HepG2 (cell line): Measurements from ENCODE around the gene OR2V2. TPM values are rescaled to one million over a fixed set of nuclear protein-coding genes. Genes with fewer than 3 reads are reported as not detected.
A peak's percentile ranks its signal among the peaks of the same experiment; 100 is the strongest.

ENCODE experiments used
- ATF7-NPFF ChIP-seq: sonication (generic); formaldehyde crosslinking; IDR thresholded peaks from 2 replicates; pipeline ENCODE4 v1.8.1; 2023; ENCODE audit warnings: mild to moderate bottlenecking, low read depth, missing genetic modification reagents, moderate library complexity
- BHLHE40 ChIP-seq: IDR thresholded peaks from 2 replicates; pipeline ENCODE4 v1.6.1; 2011; ENCODE audit warnings: low read length, improper control_type of control experiment
- ETV5 ChIP-seq: IDR thresholded peaks from 2 replicates; pipeline ENCODE4 v1.6.1; 2018; ENCODE audit warnings: missing biosample characterization, missing genetic modification reagents, inconsistent platforms, borderline replicate concordance
- PCBP1 ChIP-seq: fragments of 200-400 bp; formaldehyde crosslinking; IDR thresholded peaks from 2 replicates; pipeline ENCODE4 v1.6.1; 2017; ENCODE audit warnings: mild to moderate bottlenecking, low read depth, low read length, borderline replicate concordance
- POGZ ChIP-seq: sonication (generic); formaldehyde crosslinking; IDR thresholded peaks from 2 replicates; pipeline ENCODE4 v1.4.0; 2020; ENCODE audit warnings: mild to moderate bottlenecking, missing genetic modification reagents
- SPEN ChIP-seq: sonication (generic); formaldehyde crosslinking; IDR thresholded peaks from 2 replicates; pipeline ENCODE4 v1.5.1; 2020; ENCODE audit warnings: low read depth, mild to moderate bottlenecking, missing genetic modification reagents
- SSRP1 ChIP-seq: IDR thresholded peaks from 2 replicates; pipeline ENCODE4 v1.6.1; 2016; ENCODE audit warnings: control low read depth
- ZFY ChIP-seq: sonication (generic); formaldehyde crosslinking; IDR thresholded peaks from 2 replicates; pipeline ENCODE4 v1.4.0; 2020; ENCODE audit warnings: missing genetic modification reagents
- ZNF274 ChIP-seq: sonication (generic); formaldehyde crosslinking; IDR thresholded peaks from 2 replicates; pipeline ENCODE4 v1.5.1; 2020; ENCODE audit warnings: mild to moderate bottlenecking, missing genetic modification reagents
- ZNF761 ChIP-seq: sonication (generic); formaldehyde crosslinking; conservative IDR thresholded peaks from 2 replicates; pipeline ENCODE4 v1.4.0; 2020; ENCODE audit warnings: mild to moderate bottlenecking, missing genetic modification reagents
- polyA plus RNA-seq, 8 experiments: library from polyadenylated mRNA; depleted of rRNA in 3 of 8; stranded (reverse) in 7 of 8; unstranded in 1 of 8; fragments of >200 nt; fragmentation: Illumina TruSeq in 4 of 8; extraction: Trizol in 4 of 8; gene quantifications; 2 replicates each; pipeline versions ENCODE4 v1.2.1 to v1.2.3, GENCODE V29; 2011 to 2016; ENCODE audit warnings: low read depth in 4 of 8, missing spikeins in 1 of 8, mixed read lengths in 1 of 8; ENCODE audit not compliant: insufficient read depth in 1 of 8
- total RNA-seq, 5 experiments: library from RNA; depleted of rRNA; stranded (reverse); fragments of >200 nt; fragmentation: Illumina TruSeq; extraction: Trizol; gene quantifications; 2 replicates each; pipeline ENCODE4 v1.2.3, GENCODE V29; 2016; ENCODE audit warnings: low read depth in 1 of 5
- TF ChIP-seq, protein P1 (sequence below): IDR thresholded peaks from 2 replicates; pipeline ENCODE4 v1.6.1; 2016; ENCODE audit warnings: low read depth, borderline replicate concordance
- TF ChIP-seq, protein P2 (sequence below): sonication (generic); formaldehyde crosslinking; IDR thresholded peaks from one replicate; pipeline ENCODE4 v1.5.1; 2020; ENCODE audit warnings: mild to moderate bottlenecking, missing genetic modification reagents; ENCODE audit errors: not compliant biosample characterization
- TF ChIP-seq, protein P3 (sequence below): sonication (generic); formaldehyde crosslinking; IDR thresholded peaks from 2 replicates; pipeline ENCODE4 v1.9.0; 2022; ENCODE audit warnings: missing genetic modification reagents, mild to moderate bottlenecking, borderline replicate concordance
- TF ChIP-seq, protein P4 (sequence below): sonication (generic); formaldehyde crosslinking; IDR thresholded peaks from 2 replicates; pipeline ENCODE4 v1.4.0; 2020; ENCODE audit warnings: mild to moderate bottlenecking, missing genetic modification reagents
- TF ChIP-seq, protein P5 (sequence below): IDR thresholded peaks from 2 replicates; pipeline ENCODE4 v1.6.1; 2012; ENCODE audit warnings: inconsistent platforms

Gene OR2V2
- total and polyA plus RNA-seq, 2 of the 13 experiments (the other 11 are each of a cell fraction or from before 2014, with no cell fraction given), result not detected

DNA sequence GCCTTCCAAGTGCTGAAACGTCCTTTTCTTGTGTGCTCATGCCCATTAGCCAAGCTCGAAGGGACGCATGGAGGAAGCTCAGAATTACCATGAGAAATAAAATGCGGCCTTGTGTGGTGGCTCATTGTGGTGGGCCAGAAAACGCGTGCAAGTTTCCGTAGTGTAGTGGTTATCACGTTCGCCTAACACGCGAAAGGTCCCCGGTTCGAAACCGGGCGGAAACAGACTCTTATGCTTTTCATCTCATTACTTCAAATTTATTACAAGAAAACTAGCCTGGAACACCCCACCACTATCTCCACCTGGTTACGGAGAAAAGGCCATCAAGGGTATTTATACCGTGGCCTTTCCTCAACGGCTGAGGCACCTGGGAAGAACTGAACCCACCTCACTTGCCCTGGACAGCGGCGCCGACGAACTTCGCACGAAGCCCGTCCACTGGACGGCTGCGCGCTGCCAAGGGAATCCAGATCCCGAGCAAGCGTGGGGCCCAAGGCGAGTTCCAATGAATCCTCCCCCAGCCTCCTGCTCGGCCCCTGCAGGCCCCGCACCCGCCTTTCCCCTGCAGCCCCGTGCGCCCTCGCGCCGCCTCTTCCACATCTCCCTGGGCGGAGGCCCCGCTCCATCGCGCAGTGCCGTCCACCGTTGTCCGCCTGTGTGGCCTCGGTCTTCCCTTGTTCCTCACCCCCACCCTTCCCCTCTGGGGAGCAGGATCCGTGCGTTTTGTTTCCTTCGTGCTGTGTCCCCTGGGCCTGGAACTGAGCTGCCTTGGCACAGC is 22.3 kb downstream of the OR2V2 start (continued):
- peak; percentile 91; the same call in 1 of the 2 replicates for TF ChIP-seq SSRP1 (CRISPR knock-in tag)
- peak; percentile 73 for TF ChIP-seq BHLHE40
- 0 out of 2 replicates have a peak, but pooled peaks have one; percentile 25 for TF ChIP-seq ETV5 (CRISPR knock-in tag)
- TF ChIP-seq, protein P1, sequence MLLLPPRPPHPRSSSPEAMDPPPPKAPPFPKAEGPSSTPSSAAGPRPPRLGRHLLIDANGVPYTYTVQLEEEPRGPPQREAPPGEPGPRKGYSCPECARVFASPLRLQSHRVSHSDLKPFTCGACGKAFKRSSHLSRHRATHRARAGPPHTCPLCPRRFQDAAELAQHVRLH (CRISPR knock-in tag), result 0 out of 2 replicates have a peak, but pooled peaks have one; percentile 33
- TF ChIP-seq, protein P2, sequence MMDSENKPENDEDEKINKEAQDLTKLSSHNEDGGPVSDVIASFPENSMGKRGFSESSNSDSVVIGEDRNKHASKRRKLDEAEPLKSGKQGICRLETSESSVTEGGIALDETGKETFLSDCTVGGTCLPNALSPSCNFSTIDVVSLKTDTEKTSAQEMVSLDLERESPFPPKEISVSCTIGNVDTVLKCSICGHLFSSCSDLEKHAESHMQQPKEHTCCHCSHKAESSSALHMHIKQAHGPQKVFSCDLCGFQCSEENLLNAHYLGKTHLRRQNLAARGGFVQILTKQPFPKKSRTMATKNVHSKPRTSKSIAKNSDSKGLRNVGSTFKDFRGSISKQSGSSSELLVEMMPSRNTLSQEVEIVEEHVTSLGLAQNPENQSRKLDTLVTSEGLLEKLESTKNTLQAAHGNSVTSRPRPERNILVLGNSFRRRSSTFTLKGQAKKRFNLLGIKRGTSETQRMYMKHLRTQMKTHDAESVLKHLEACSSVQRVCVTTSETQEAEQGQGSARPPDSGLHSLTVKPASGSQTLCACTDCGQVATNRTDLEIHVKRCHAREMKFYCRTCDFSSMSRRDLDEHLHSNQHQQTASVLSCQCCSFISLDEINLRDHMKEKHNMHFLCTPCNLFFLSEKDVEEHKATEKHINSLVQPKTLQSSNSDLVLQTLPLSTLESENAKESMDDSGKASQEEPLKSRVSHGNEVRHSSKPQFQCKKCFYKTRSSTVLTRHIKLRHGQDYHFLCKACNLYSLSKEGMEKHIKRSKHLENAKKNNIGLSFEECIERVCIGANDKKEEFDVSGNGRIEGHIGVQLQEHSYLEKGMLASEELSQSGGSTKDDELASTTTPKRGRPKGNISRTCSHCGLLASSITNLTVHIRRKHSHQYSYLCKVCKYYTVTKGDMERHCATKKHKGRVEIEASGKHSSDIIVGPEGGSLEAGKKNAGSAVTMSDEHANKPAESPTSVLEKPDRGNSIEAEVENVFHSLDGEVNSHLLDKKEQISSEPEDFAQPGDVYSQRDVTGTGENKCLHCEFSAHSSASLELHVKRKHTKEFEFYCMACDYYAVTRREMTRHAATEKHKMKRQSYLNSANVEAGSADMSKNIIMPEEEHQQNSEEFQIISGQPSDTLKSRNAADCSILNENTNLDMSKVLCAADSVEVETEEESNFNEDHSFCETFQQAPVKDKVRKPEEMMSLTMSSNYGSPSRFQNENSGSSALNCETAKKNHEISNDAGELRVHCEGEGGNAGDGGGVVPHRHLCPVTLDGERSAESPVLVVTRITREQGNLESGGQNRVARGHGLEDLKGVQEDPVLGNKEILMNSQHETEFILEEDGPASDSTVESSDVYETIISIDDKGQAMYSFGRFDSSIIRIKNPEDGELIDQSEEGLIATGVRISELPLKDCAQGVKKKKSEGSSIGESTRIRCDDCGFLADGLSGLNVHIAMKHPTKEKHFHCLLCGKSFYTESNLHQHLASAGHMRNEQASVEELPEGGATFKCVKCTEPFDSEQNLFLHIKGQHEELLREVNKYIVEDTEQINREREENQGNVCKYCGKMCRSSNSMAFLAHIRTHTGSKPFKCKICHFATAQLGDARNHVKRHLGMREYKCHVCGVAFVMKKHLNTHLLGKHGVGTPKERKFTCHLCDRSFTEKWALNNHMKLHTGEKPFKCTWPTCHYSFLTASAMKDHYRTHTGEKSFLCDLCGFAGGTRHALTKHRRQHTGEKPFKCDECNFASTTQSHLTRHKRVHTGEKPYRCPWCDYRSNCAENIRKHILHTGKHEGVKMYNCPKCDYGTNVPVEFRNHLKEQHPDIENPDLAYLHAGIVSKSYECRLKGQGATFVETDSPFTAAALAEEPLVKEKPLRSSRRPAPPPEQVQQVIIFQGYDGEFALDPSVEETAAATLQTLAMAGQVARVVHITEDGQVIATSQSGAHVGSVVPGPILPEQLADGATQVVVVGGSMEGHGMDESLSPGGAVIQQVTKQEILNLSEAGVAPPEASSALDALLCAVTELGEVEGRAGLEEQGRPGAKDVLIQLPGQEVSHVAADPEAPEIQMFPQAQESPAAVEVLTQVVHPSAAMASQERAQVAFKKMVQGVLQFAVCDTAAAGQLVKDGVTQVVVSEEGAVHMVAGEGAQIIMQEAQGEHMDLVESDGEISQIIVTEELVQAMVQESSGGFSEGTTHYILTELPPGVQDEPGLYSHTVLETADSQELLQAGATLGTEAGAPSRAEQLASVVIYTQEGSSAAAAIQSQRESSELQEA, result peak; percentile 31
- TF ChIP-seq, protein P3, sequence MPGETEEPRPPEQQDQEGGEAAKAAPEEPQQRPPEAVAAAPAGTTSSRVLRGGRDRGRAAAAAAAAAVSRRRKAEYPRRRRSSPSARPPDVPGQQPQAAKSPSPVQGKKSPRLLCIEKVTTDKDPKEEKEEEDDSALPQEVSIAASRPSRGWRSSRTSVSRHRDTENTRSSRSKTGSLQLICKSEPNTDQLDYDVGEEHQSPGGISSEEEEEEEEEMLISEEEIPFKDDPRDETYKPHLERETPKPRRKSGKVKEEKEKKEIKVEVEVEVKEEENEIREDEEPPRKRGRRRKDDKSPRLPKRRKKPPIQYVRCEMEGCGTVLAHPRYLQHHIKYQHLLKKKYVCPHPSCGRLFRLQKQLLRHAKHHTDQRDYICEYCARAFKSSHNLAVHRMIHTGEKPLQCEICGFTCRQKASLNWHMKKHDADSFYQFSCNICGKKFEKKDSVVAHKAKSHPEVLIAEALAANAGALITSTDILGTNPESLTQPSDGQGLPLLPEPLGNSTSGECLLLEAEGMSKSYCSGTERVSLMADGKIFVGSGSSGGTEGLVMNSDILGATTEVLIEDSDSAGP (CRISPR knock-in tag), result 0 out of 2 replicates have a peak, but pooled peaks have one; percentile 26
- TF ChIP-seq ZNF761, result 0 out of 2 replicates have a peak, but pooled peaks have one; percentile 38
- 0 out of 2 replicates have a peak, but pooled peaks have one; percentile 17 for TF ChIP-seq ATF7-NPFF
- peak; percentile 71; the same call in 1 of the 2 replicates for TF ChIP-seq PCBP1
- TF ChIP-seq POGZ (CRISPR knock-in tag), result peak; percentile 26; the same call in 1 of the 2 replicates
- 0 out of 2 replicates have a peak, but pooled peaks have one; percentile 52 for TF ChIP-seq ZNF274 (CRISPR knock-in tag)
- TF ChIP-seq, protein P4, sequence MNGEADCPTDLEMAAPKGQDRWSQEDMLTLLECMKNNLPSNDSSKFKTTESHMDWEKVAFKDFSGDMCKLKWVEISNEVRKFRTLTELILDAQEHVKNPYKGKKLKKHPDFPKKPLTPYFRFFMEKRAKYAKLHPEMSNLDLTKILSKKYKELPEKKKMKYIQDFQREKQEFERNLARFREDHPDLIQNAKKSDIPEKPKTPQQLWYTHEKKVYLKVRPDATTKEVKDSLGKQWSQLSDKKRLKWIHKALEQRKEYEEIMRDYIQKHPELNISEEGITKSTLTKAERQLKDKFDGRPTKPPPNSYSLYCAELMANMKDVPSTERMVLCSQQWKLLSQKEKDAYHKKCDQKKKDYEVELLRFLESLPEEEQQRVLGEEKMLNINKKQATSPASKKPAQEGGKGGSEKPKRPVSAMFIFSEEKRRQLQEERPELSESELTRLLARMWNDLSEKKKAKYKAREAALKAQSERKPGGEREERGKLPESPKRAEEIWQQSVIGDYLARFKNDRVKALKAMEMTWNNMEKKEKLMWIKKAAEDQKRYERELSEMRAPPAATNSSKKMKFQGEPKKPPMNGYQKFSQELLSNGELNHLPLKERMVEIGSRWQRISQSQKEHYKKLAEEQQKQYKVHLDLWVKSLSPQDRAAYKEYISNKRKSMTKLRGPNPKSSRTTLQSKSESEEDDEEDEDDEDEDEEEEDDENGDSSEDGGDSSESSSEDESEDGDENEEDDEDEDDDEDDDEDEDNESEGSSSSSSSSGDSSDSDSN (CRISPR knock-in tag), result peak; percentile 75; the same call in 1 of the 2 replicates
- TF ChIP-seq, protein P5, sequence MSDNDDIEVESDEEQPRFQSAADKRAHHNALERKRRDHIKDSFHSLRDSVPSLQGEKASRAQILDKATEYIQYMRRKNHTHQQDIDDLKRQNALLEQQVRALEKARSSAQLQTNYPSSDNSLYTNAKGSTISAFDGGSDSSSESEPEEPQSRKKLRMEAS, result peak; percentile 12; the same call in 1 of the 2 replicates
- peak; percentile 48 for TF ChIP-seq ZFY (CRISPR knock-in tag)
- 0 out of 2 replicates have a peak, but pooled peaks have one; percentile 13 for TF ChIP-seq SPEN (CRISPR knock-in tag)
